GM08714 (cell line): ENCODE measurements around the gene SLC22A2.

Experiments
- H3K4me3 ChIP-seq: fragments of 200-500 bp; sonication (Bioruptor generic); 2 replicates; pipeline ENCODE4 v1.5.1; 2014; ENCODE audit warnings: mild to moderate bottlenecking, low read length, inconsistent platforms
- ZNF274 ChIP-seq: IDR thresholded peaks from 2 replicates; pipeline ENCODE4 v1.6.1; 2012; ENCODE audit warnings: mild to moderate bottlenecking, low read depth, low read length

The SLC22A2 gene

GRCh38 chr6:160197662-160198061 lies 61.0 kb downstream of the SLC22A2 start:
- TF ChIP-seq ZNF274: no peak
- H3K4me3 ChIP-seq: no peak overlapping the region

- no peak for TF ChIP-seq ZNF274
- H3K4me3 ChIP-seq: no peak overlapping the region
Observed at GRCh38 chr6:160194808-160195207, 63.8 kb downstream of the SLC22A2 start.

GRCh38 chr6:160192840-160193239 lies 65.8 kb downstream of the SLC22A2 start:
- no peak overlapping the region for H3K4me3 ChIP-seq
- TF ChIP-seq ZNF274: no peak

GRCh38 chr6:160190973-160191372 lies 67.6 kb downstream of the SLC22A2 start:
- TF ChIP-seq ZNF274: no peak
- H3K4me3 ChIP-seq: no peak overlapping the region

GRCh38 chr6:160190081-160190480 lies 68.5 kb downstream of the SLC22A2 start:
- H3K4me3 ChIP-seq: no peak overlapping the region
- TF ChIP-seq ZNF274: no peak

GRCh38 chr6:160188773-160189172 lies 69.8 kb downstream of the SLC22A2 start:
- no peak overlapping the region for H3K4me3 ChIP-seq

GRCh38 chr6:160180706-160181105 lies 77.9 kb downstream of the SLC22A2 start:
- no peak for TF ChIP-seq ZNF274
- H3K4me3 ChIP-seq: no peak overlapping the region

More at GRCh38 chr6:160188773-160189172, 69.8 kb downstream of the SLC22A2 start:
- no peak for TF ChIP-seq ZNF274

GRCh38 chr6:160178271-160178670 lies 80.3 kb downstream of the SLC22A2 start:
- no peak overlapping the region for H3K4me3 ChIP-seq
- no peak for TF ChIP-seq ZNF274

- TF ChIP-seq ZNF274: no peak
- H3K4me3 ChIP-seq: no peak overlapping the region
Observed at GRCh38 chr6:160177220-160177619, 81.4 kb downstream of the SLC22A2 start.

GRCh38 chr6:160174681-160175080 lies 83.9 kb downstream of the SLC22A2 start:
- no peak for TF ChIP-seq ZNF274
- H3K4me3 ChIP-seq: no peak overlapping the region

- no peak for TF ChIP-seq ZNF274
Observed at GRCh38 chr6:160173806-160174527, 84.7 kb downstream of the SLC22A2 start.

GRCh38 chr6:160172704-160173103 lies 85.9 kb downstream of the SLC22A2 start:
- no peak for TF ChIP-seq ZNF274
- H3K4me3 ChIP-seq: no peak overlapping the region

More at GRCh38 chr6:160173806-160174527, 84.7 kb downstream of the SLC22A2 start:
- H3K4me3 ChIP-seq: no peak overlapping the region

- H3K4me3 ChIP-seq: no peak overlapping the region
- no peak for TF ChIP-seq ZNF274
Observed at GRCh38 chr6:160170018-160170680, 88.5 kb downstream of the SLC22A2 start.

- no peak overlapping the region for H3K4me3 ChIP-seq
- TF ChIP-seq ZNF274: no peak
Observed at GRCh38 chr6:160167604-160168399, 90.8 kb downstream of the SLC22A2 start.
